ENCODE measurements around the gene ERGIC1.

DNA sequence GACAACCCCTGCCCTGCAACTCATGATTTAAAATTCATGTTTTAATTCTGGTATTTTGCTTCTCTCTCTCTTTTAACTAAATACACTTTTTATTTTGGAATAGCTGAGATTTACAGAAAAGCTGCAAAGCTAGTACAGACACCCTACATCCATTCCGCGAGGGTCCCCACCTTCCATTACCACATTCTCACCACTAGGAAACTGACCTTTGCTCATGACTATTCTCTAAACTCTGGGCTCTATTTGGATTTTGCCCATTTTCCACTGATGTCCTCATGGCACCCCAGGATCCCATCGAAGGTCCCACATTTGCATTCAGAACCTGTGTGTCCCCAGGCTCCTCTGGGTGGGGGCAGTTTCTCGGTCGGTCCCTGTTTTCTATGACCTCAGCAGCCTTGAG, 11.5 kb downstream of the ERGIC1 start:
- peak in 1 of 6 experiments; percentile 12 for TF ChIP-seq CTCF (IDR thresholded peaks at IDR 0.05)
- no peak for TF ChIP-seq POLR2A (IDR thresholded peaks at IDR 0.05)
